Trophoblast cell (in vitro differentiated cells and primary cell): Measurements from ENCODE around the gene CRYGN.

ENCODE experiments used
- DNase-seq, 2 donors: peaks; one replicate each; pipeline ENCODE4 v3.0.0-alpha.2; 2016
- H2AFZ ChIP-seq: 2 replicates; pipeline ENCODE4 v1.6.1; 2013; ENCODE audit warnings: low read length, moderate library complexity, mild to moderate bottlenecking; ENCODE audit not compliant: insufficient read depth, poor library complexity
- H2AK5ac ChIP-seq: 2 replicates; pipeline ENCODE4 v1.6.1; 2013; ENCODE audit warnings: mild to moderate bottlenecking, low read length
- H2BK120ac ChIP-seq: 2 replicates; pipeline ENCODE4 v1.6.1; 2013; ENCODE audit warnings: low read length, mild to moderate bottlenecking, moderate library complexity; ENCODE audit not compliant: insufficient read depth, poor library complexity
- H2BK12ac ChIP-seq: 2 replicates; pipeline ENCODE4 v1.6.1; 2013; ENCODE audit warnings: mild to moderate bottlenecking, low read length, moderate library complexity
- H2BK5ac ChIP-seq: 2 replicates; pipeline ENCODE4 v1.6.1; 2013; ENCODE audit warnings: low read length, low read depth, moderate library complexity, mild to moderate bottlenecking; ENCODE audit not compliant: poor library complexity
- H3K14ac ChIP-seq: 2 replicates; pipeline ENCODE4 v1.6.1; 2013; ENCODE audit warnings: mild to moderate bottlenecking, low read length
- H3K18ac ChIP-seq: 2 replicates; pipeline ENCODE4 v1.6.1; 2013; ENCODE audit warnings: mild to moderate bottlenecking, low read length
- H3K23ac ChIP-seq: 2 replicates; pipeline ENCODE4 v1.6.1; 2013; ENCODE audit warnings: low read length
- H3K27ac ChIP-seq: 2 replicates; pipeline ENCODE4 v1.5.1; 2013; ENCODE audit warnings: low read depth, mild to moderate bottlenecking, inconsistent platforms, low read length, moderate library complexity
- H3K27me3 ChIP-seq: 2 replicates; pipeline ENCODE4 v1.6.1; 2013; ENCODE audit warnings: inconsistent platforms, mild to moderate bottlenecking, low read length, moderate library complexity; ENCODE audit not compliant: insufficient read depth
- H3K36me3 ChIP-seq, 2 experiments: 1 replicate in 1 of 2; 2 replicates in 1 of 2; pipeline ENCODE4 v1.6.1; 2013; ENCODE audit warnings: low read length in 2 of 2, mild to moderate bottlenecking in 2 of 2, moderate library complexity in 1 of 2; ENCODE audit not compliant: insufficient read depth in 2 of 2, control insufficient read depth in 1 of 2
- H3K4ac ChIP-seq: 2 replicates; pipeline ENCODE4 v1.6.1; 2013; ENCODE audit warnings: low read depth, mild to moderate bottlenecking, low read length, moderate library complexity
- H3K4me1 ChIP-seq, 2 experiments: 1 replicate in 1 of 2; 2 replicates in 1 of 2; pipeline ENCODE4 v1.6.1; 2013; ENCODE audit warnings: low read length in 2 of 2, mild to moderate bottlenecking in 2 of 2, moderate library complexity in 1 of 2; ENCODE audit not compliant: insufficient read depth in 2 of 2, control insufficient read depth in 1 of 2
- H3K4me2 ChIP-seq: 2 replicates; pipeline ENCODE4 v1.6.1; 2013; ENCODE audit warnings: inconsistent platforms, mild to moderate bottlenecking, low read length, moderate library complexity
- H3K4me3 ChIP-seq: 2 replicates; pipeline ENCODE4 v1.5.1; 2013; ENCODE audit warnings: mild to moderate bottlenecking, low read depth, low read length, inconsistent platforms
- H3K79me1 ChIP-seq: one replicate; pipeline ENCODE4 v1.6.1; 2013; ENCODE audit warnings: low read length
- H3K79me2 ChIP-seq: 2 replicates; pipeline ENCODE4 v1.6.1; 2013; ENCODE audit warnings: low read length, mild to moderate bottlenecking; ENCODE audit not compliant: control insufficient read depth, insufficient read depth, poor library complexity
- H3K9ac ChIP-seq: 2 replicates; pipeline ENCODE4 v1.6.1; 2013; ENCODE audit warnings: mild to moderate bottlenecking, low read length
- H3K9me3 ChIP-seq: 2 replicates; pipeline ENCODE4 v1.6.1; 2013; ENCODE audit warnings: low read depth, mild to moderate bottlenecking, control low read depth, inconsistent platforms, low read length; ENCODE audit not compliant: insufficient read depth
- H4K12ac ChIP-seq: 2 replicates; pipeline ENCODE4 v1.6.1; 2013; ENCODE audit warnings: low read depth, mild to moderate bottlenecking, low read length, moderate library complexity
- H4K8ac ChIP-seq: 2 replicates; pipeline ENCODE4 v1.6.1; 2013; ENCODE audit warnings: low read depth, mild to moderate bottlenecking, low read length, moderate library complexity
- H4K91ac ChIP-seq: one replicate; pipeline ENCODE4 v1.6.1; 2013; ENCODE audit warnings: low read depth, mild to moderate bottlenecking, low read length, moderate library complexity
- WGBS: extraction: QIAGEN DNeasy Blood & Tissue Kit; methylation state at CpG from one replicate; pipeline ENCODE4 v1.1.7; 2013; ENCODE audit warnings: missing lambda C conversion rate; ENCODE audit not compliant: insufficient read length, insufficient coverage; ENCODE audit errors: extremely low coverage; 5-methylcytosine and 5-hydroxymethylcytosine counted together

The CRYGN gene

GRCh38 chr7:151486074-151486473 is 46.1 kb upstream of the CRYGN start:
- peaks cover 7% of the 10 kb centered on the region in 2 experiments for H3K4me1 ChIP-seq
- H3K14ac ChIP-seq, result no peak overlapping the region
- no peak overlapping the region for H3K4ac ChIP-seq
- H4K12ac ChIP-seq, result no peak overlapping the region
- no peak overlapping the region for H2BK120ac ChIP-seq
- H3K27ac ChIP-seq, result no peak overlapping the region
- no peak overlapping the region for H3K23ac ChIP-seq
- H2BK12ac ChIP-seq, result no peak overlapping the region
- no peak overlapping the region for H2BK5ac ChIP-seq
- H3K27me3 ChIP-seq, result no peaks in the 10 kb centered on the region
- no peaks in the 10 kb centered on the region for H3K79me2 ChIP-seq
- no peak overlapping the region for H3K9ac ChIP-seq
- H3K9me3 ChIP-seq, result no peaks in the 10 kb centered on the region
- H3K79me1 ChIP-seq, result peaks cover 3% of the 10 kb centered on the region
- DNase-seq, result no peak
- WGBS, result no CpG with 5 or more reads among the region's 3 CpGs
- H3K36me3 ChIP-seq, result peaks cover 11 to 30% of the 10 kb centered on the region in 2 experiments
- no peak overlapping the region for H2AK5ac ChIP-seq
- H3K4me2 ChIP-seq, result no peak overlapping the region
- H2AFZ ChIP-seq, result no peak overlapping the region
- no peak overlapping the region for H4K91ac ChIP-seq
- no peak overlapping the region for H3K18ac ChIP-seq
- no peak overlapping the region for H4K8ac ChIP-seq
- H3K4me3 ChIP-seq, result no peak overlapping the region

- H3K9me3 ChIP-seq, result no peaks in the 10 kb centered on the region
- H3K79me1 ChIP-seq, result peaks cover 3% of the 10 kb centered on the region
- peaks cover 7% of the 10 kb centered on the region in 2 experiments for H3K4me1 ChIP-seq
- no peak overlapping the region for H4K12ac ChIP-seq
- H3K4me3 ChIP-seq, result no peak overlapping the region
- H3K18ac ChIP-seq, result no peak overlapping the region
- no CpG with 5 or more reads among the region's 7 CpGs for WGBS
- no peak for DNase-seq
- peak overlapping the region; percentile 64 for H3K4ac ChIP-seq
- H3K36me3 ChIP-seq, result peaks cover 11 to 30% of the 10 kb centered on the region in 2 experiments
- no peaks in the 10 kb centered on the region for H3K27me3 ChIP-seq
- no peak overlapping the region for H2BK12ac ChIP-seq
- H4K8ac ChIP-seq, result no peak overlapping the region
- H4K91ac ChIP-seq, result no peak overlapping the region
- H3K9ac ChIP-seq, result no peak overlapping the region
- H2BK120ac ChIP-seq, result no peak overlapping the region
- no peak overlapping the region for H3K14ac ChIP-seq
- no peak overlapping the region for H3K4me2 ChIP-seq
- no peaks in the 10 kb centered on the region for H3K79me2 ChIP-seq
- no peak overlapping the region for H3K23ac ChIP-seq
- H2BK5ac ChIP-seq, result no peak overlapping the region
- no peak overlapping the region for H2AFZ ChIP-seq
- H2AK5ac ChIP-seq, result no peak overlapping the region
- no peak overlapping the region for H3K27ac ChIP-seq
Measured at GRCh38 chr7:151484971-151485707, 45.2 kb upstream of the CRYGN start.

DNA sequence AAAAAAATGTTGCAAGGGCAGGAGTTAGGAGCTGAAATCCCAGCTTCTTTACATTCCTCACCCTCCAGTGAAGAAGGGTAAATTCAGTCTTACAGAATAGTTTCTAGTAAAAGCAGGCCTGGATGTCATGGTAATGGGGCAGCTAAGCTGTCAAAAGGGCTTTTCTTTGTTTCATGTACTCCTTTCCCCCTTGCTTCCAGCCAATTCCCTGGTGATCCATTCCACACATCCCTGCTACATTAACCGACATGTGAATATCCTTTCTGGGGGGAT is 43.7 kb upstream of the CRYGN start:
- Histone ChIP-seq H2BK5ac (no peak overlapping the region), H2BK12ac (no peak overlapping the region), H3K9me3 (no peaks in the 10 kb centered on the region), H2BK120ac (no peak overlapping the region), H3K18ac (no peak overlapping the region), H3K4me2 (no peak overlapping the region), H2AK5ac (no peak overlapping the region), H2AFZ (no peak overlapping the region), H3K79me1 (no peaks in the 10 kb centered on the region), H4K8ac (no peak overlapping the region), H3K9ac (no peak overlapping the region), H3K36me3 (peaks cover 5 to 27% of the 10 kb centered on the region in 2 experiments), H3K4me1 (peaks cover 3 to 4% of the 10 kb centered on the region in 2 experiments), H3K23ac (no peak overlapping the region), H3K27me3 (no peaks in the 10 kb centered on the region), H3K14ac (no peak overlapping the region), H3K27ac (peak overlapping the region; percentile 23), H4K12ac (no peak overlapping the region), H4K91ac (no peak overlapping the region), H3K4ac (no peak overlapping the region), H3K79me2 (no peaks in the 10 kb centered on the region), H3K4me3 (no peak overlapping the region)
- no CpG with 5 or more reads among the region's 1 CpG for WGBS
- DNase-seq, result peak in 1 of 2 donors; percentile 79

DNA sequence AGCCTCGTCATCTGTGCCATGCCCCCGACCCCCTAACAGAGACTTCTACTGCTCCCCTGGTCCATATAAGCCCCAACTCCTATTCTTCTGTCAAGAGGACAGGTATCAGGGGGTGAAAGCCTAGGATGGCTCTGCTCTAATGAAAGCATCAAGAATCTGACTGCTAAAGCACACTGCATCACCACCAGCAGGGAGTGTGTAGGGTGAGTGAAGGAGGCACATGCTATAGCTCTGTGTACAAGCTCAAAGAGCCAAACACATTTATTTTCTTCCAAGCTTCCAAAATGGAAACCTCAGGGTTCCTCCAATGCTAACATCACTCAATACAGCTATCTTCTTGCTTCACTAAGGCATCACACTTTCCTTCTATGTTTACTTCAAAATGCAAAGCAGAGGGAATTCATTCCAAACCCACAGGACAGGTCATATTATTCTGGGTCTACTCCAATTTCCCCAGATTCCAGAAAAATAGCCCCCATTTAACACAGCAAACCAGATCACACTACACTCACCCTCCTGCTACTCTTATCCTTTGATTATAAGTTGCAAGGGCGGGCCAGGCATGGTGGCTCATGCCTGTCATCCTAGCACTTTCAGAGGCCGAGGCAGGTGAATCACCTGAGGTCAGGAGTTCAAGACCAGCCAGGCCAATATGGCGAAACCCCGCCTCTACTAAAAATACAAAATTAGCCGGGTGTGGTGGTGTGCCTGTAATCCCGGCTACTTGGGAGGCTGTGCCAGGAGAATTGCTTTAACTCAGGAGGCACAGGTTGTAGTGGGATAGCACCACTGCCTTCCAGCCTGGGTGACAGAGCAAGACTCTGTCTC is 43.2 kb upstream of the CRYGN start:
- no peaks in the 10 kb centered on the region for H3K9me3 ChIP-seq
- no peak overlapping the region for H2BK120ac ChIP-seq
- peaks cover 3 to 4% of the 10 kb centered on the region in 2 experiments for H3K4me1 ChIP-seq
- H4K91ac ChIP-seq, result no peak overlapping the region
- H4K8ac ChIP-seq, result no peak overlapping the region
- no peak overlapping the region for H2AK5ac ChIP-seq
- H3K4me3 ChIP-seq, result no peak overlapping the region
- H3K4me2 ChIP-seq, result no peak overlapping the region
- no peaks in the 10 kb centered on the region for H3K27me3 ChIP-seq
- no peak overlapping the region for H3K18ac ChIP-seq
- no CpG with 5 or more reads among the region's 8 CpGs for WGBS
- no peak overlapping the region for H3K9ac ChIP-seq
- H2BK12ac ChIP-seq, result no peak overlapping the region
- H3K27ac ChIP-seq, result no peak overlapping the region
- no peak overlapping the region for H4K12ac ChIP-seq
- H3K79me2 ChIP-seq, result no peaks in the 10 kb centered on the region
- peak in 1 of 2 donors; percentile 33 for DNase-seq
- H3K14ac ChIP-seq, result no peak overlapping the region
- H3K79me1 ChIP-seq, result no peaks in the 10 kb centered on the region
- peak overlapping the region; percentile 42 for H3K4ac ChIP-seq
- H3K23ac ChIP-seq, result no peak overlapping the region
- peaks cover 5 to 27% of the 10 kb centered on the region in 2 experiments for H3K36me3 ChIP-seq
- H2AFZ ChIP-seq, result no peak overlapping the region
- H2BK5ac ChIP-seq, result no peak overlapping the region
